HCT116 (cell line): ENCODE measurements around the gene POC1A.

Experiments used
- CEBPB ChIP-seq: IDR thresholded peaks from 2 replicates; pipeline ENCODE4 v1.6.1; 2012; ENCODE audit warnings: low read depth
- CTCF ChIP-seq, 3 experiments: fragments of 200-600 bp in 1 of 3; sonication (generic) in 1 of 3; IDR thresholded peaks in 2 of 3; conservative IDR thresholded peaks in 1 of 3; 2 replicates each; pipeline ENCODE4 v1.5.1; 2012 to 2017; ENCODE audit warnings: low read depth in 2 of 3, low read length in 2 of 3, antibody characterized with exemption in 1 of 3, borderline replicate concordance in 1 of 3, control low read depth in 1 of 3, mild to moderate bottlenecking in 1 of 3, mixed read lengths in 1 of 3, mixed run types in 1 of 3, moderate library complexity in 1 of 3; ENCODE audit not compliant: insufficient read depth in 1 of 3
- EZH2 ChIP-seq: fragments of 200-600 bp; sonication (generic); IDR thresholded peaks from 2 replicates; pipeline ENCODE4 v1.6.1; 2017; ENCODE audit warnings: antibody characterized with exemption, mixed run types
- JUND ChIP-seq: IDR thresholded peaks from 2 replicates; pipeline ENCODE4 v1.6.1; 2012
- POLR2A ChIP-seq: IDR thresholded peaks from 2 replicates; pipeline ENCODE4 v1.7.0; 2011; ENCODE audit warnings: borderline replicate concordance; ENCODE audit not compliant: insufficient read depth, insufficient read length; ENCODE audit errors: extremely low read depth
- POLR2AphosphoS5 ChIP-seq: IDR thresholded peaks from 2 replicates; pipeline ENCODE4 v1.6.1; 2011; ENCODE audit warnings: mild to moderate bottlenecking, low read depth, low read length, moderate library complexity
- RAD21 ChIP-seq: IDR thresholded peaks from 2 replicates; pipeline ENCODE4 v1.6.1; 2012; ENCODE audit warnings: low read depth, mild to moderate bottlenecking
- SP1 ChIP-seq: IDR thresholded peaks from 2 replicates; pipeline ENCODE4 v1.6.1; 2012; ENCODE audit warnings: low read depth
- SRF ChIP-seq: IDR thresholded peaks from 2 replicates; pipeline ENCODE4 v1.6.1; 2012; ENCODE audit warnings: low read depth
- TCF7L2 ChIP-seq: IDR thresholded peaks from 2 replicates; pipeline ENCODE4 v1.7.0; 2011; ENCODE audit warnings: borderline replicate concordance, inconsistent platforms; ENCODE audit not compliant: insufficient read depth, insufficient read length; ENCODE audit errors: extremely low read depth
- ZFX ChIP-seq: fragments of 450-650 bp; IDR thresholded peaks from 2 replicates; pipeline ENCODE4 v1.6.1; 2017
- ZNF274 ChIP-seq: fragments of 200-500 bp; sonication (Bioruptor generic); IDR thresholded peaks from 2 replicates; pipeline ENCODE4 v1.6.1; 2014; ENCODE audit warnings: mild to moderate bottlenecking, low read depth, low read length, inconsistent platforms
- TF ChIP-seq, protein P1 (sequence below): IDR thresholded peaks from 2 replicates; pipeline ENCODE4 v1.6.1; 2012

DNA sequence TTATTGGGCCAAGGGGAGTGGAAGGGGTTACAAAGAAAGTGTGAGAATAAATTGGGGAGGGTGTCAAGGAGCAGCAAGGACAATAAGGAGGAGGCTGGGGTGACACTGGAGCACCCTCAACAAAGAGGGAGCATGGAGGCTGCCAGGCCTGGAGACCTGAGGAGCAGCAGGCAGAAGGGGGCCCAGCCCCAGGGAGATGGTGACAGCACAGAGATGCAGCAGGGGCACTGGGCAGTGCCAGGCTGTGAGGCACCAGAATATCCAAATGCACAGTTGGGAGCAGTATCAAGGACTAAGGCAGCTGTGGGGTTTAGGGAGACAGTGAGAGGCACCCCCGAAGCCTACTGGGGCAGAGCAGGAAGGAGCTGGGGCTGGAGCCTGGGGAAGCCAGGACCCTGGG, 24.3 kb upstream of the POC1A start:
- TF ChIP-seq CTCF (IDR thresholded peaks at IDR 0.05 in 2 of 3, conservative IDR thresholded peaks at IDR 0.05 in 1 of 3; ENCODE audit: borderline replicate concordance in 1 of 3, insufficient read depth in 1 of 3, low read depth in 2 of 3, low read length in 2 of 3) (no peak), POLR2A (no peak), TCF7L2 (no peak), ZNF274 (no peak), EZH2 (no peak), SRF (no peak), CEBPB (no peak), POLR2AphosphoS5 (no peak), SP1 (no peak), ZFX (no peak), JUND (no peak), RAD21 (no peak)
- TF ChIP-seq, protein P1, sequence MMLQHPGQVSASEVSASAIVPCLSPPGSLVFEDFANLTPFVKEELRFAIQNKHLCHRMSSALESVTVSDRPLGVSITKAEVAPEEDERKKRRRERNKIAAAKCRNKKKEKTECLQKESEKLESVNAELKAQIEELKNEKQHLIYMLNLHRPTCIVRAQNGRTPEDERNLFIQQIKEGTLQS = no peak
